K562 (cell line): Measurements from ENCODE around the gene CHCHD5. TPM values are rescaled to one million over a fixed set of nuclear protein-coding genes. Genes with fewer than 3 reads are reported as not detected.
A peak's percentile ranks its signal among the peaks of the same experiment; 100 is the strongest.

Experiments used
- ASH1L ChIP-seq: fragments of 450-650 bp; IDR thresholded peaks from 2 replicates; pipeline ENCODE4 v1.6.1; 2018; ENCODE audit warnings: borderline replicate concordance, mild to moderate bottlenecking, low read depth; ENCODE audit not compliant: partially characterized antibody
- CAMTA2 ChIP-seq: fragments of 250-450 bp; sonication (Bioruptor Pico); conservative IDR thresholded peaks from 2 replicates; pipeline ENCODE4 v1.5.1; 2022
- CCAR2 ChIP-seq: fragments of 200-400 bp; formaldehyde crosslinking; IDR thresholded peaks from 2 replicates; pipeline ENCODE4 v1.6.1; 2017; ENCODE audit warnings: mild to moderate bottlenecking, low read depth, low read length
- CXXC5 ChIP-seq: fragments of 250-450 bp; sonication (Bioruptor Pico); IDR thresholded peaks from 2 replicates; pipeline ENCODE4 v1.8.0; 2022; ENCODE audit warnings: inconsistent platforms, mild to moderate bottlenecking, moderate library complexity
- EGR1 ChIP-seq: fragments of 450-650 bp; conservative IDR thresholded peaks from 2 replicates; pipeline ENCODE4 v1.6.1; 2017; ENCODE audit warnings: mild to moderate bottlenecking
- FOS ChIP-seq: IDR thresholded peaks from 3 replicates; pipeline ENCODE4 v1.6.1; 2011; ENCODE audit not compliant: insufficient read length; ENCODE audit errors: extremely low read depth
- GTF3C2 ChIP-seq: IDR thresholded peaks from 3 replicates; pipeline ENCODE4 v1.6.1; 2011; ENCODE audit warnings: borderline replicate concordance, mild to moderate bottlenecking, moderate library complexity; ENCODE audit not compliant: insufficient read length; ENCODE audit errors: extremely low read depth
- IFI16 ChIP-seq: fragments of 250-450 bp; sonication (Bioruptor Pico); IDR thresholded peaks from 2 replicates; pipeline ENCODE4 v2.1.2; 2022; ENCODE audit warnings: mild to moderate bottlenecking, inconsistent platforms
- KHSRP ChIP-seq: fragments of 450-650 bp; IDR thresholded peaks from 2 replicates; pipeline ENCODE4 v1.6.1; 2017
- KLF13 ChIP-seq: fragments of 450-650 bp; IDR thresholded peaks from 2 replicates; pipeline ENCODE4 v1.6.1; 2016; ENCODE audit warnings: missing genetic modification characterization, low read depth, mild to moderate bottlenecking, missing compliant biosample characterization, moderate library complexity, borderline replicate concordance
- NFATC3 ChIP-seq: fragments of 450-650 bp; IDR thresholded peaks from 2 replicates; pipeline ENCODE4 v1.6.1; 2017; ENCODE audit warnings: mild to moderate bottlenecking
- POLR2AphosphoS5 ChIP-seq: IDR thresholded peaks from 2 replicates; pipeline ENCODE4 v1.6.1; 2011; ENCODE audit warnings: mild to moderate bottlenecking, low read depth, low read length, moderate library complexity; ENCODE audit not compliant: control insufficient read depth, insufficient read depth
- RAD51 ChIP-seq: fragments of 450-650 bp; IDR thresholded peaks from 2 replicates; pipeline ENCODE4 v1.7.1; 2016; ENCODE audit warnings: low read depth, mild to moderate bottlenecking, borderline replicate concordance
- TRIM24 ChIP-seq, 2 experiments: fragments of 450-650 bp; IDR thresholded peaks; 2 replicates each; pipeline ENCODE4 v1.6.1; 2016
- TRIM25 ChIP-seq: fragments of 450-650 bp; IDR thresholded peaks from 2 replicates; pipeline ENCODE4 v1.7.0; 2016; ENCODE audit warnings: borderline replicate concordance
- ZNF274 ChIP-seq: IDR thresholded peaks from 2 replicates; pipeline ENCODE4 v1.6.1; 2011; ENCODE audit warnings: low read depth, mild to moderate bottlenecking, low read length, moderate library complexity, borderline replicate concordance
- ZNF41 ChIP-seq: fragments of 250-450 bp; sonication (Bioruptor Pico); conservative IDR thresholded peaks from 2 replicates; pipeline ENCODE4 v1.4.0; 2020; ENCODE audit warnings: mild to moderate bottlenecking
- ZNF609 ChIP-seq: sonication (generic); formaldehyde crosslinking; IDR thresholded peaks from 2 replicates; pipeline ENCODE4 v1.8.1; 2023; ENCODE audit warnings: missing genetic modification reagents, mild to moderate bottlenecking, borderline replicate concordance
- ZZZ3 ChIP-seq: fragments of 450-650 bp; IDR thresholded peaks from 2 replicates; pipeline ENCODE4 v1.6.1; 2016; ENCODE audit warnings: antibody characterized with exemption, mild to moderate bottlenecking, moderate library complexity
- polyA plus RNA-seq, 8 experiments: library from polyadenylated mRNA; depleted of rRNA in 4 of 8; stranded (reverse) in 5 of 8; unstranded in 3 of 8; fragments of >200 nt; fragmentation: Nextera tagmentation in 2 of 8; fragmentation: Illumina TruSeq in 1 of 8; extraction: Ambion mirVana in 2 of 8; extraction: Trizol in 1 of 8; gene quantifications; 2 replicates each; pipeline versions ENCODE4 v1.2.1 to v1.2.3, GENCODE V29; 2011 to 2014; ENCODE audit warnings: inconsistent platforms in 1 of 8, missing spikeins in 1 of 8
- total RNA-seq, 7 experiments: library from RNA; depleted of rRNA in 6 of 7; stranded (reverse); fragments of >200 nt in 6 of 7; fragmentation: Illumina TruSeq in 2 of 7; extraction: Trizol in 2 of 7; gene quantifications; 2 replicates each; pipeline versions ENCODE4 v1.2.1 to v1.2.3, GENCODE V29; 2011 to 2021; ENCODE audit warnings: low replicate concordance in 1 of 7

CHCHD5 gene
- total and polyA plus RNA-seq, 9 of the 15 experiments (the other 6 are each of a cell fraction or from before 2014, with no cell fraction given) = 7.4 to 79.3 (median 33.4) TPM

- no peak for TF ChIP-seq ZNF609 (CRISPR knock-in tag)
- no peak for TF ChIP-seq ZNF274
- TF ChIP-seq ZNF41 (CRISPR knock-in tag) = no peak
- TF ChIP-seq NFATC3 = no peak
- no peak for TF ChIP-seq GTF3C2
- no peak for TF ChIP-seq ASH1L
- TF ChIP-seq POLR2AphosphoS5 = peak; percentile 10; the same call in 1 of the 2 replicates
- peak in 1 of 2 experiments; percentile 83; a peak in 2 of 4 replicates for TF ChIP-seq TRIM24 (IDR thresholded peaks at IDR 0.05)
- no peak; the same call in 1 of the 2 replicates for TF ChIP-seq EGR1
- TF ChIP-seq IFI16 (CRISPR knock-in tag) = no peak
- TF ChIP-seq KHSRP = no peak
- TF ChIP-seq CCAR2 = no peak
- no peak for TF ChIP-seq ZZZ3
- TF ChIP-seq TRIM25 = no peak
- TF ChIP-seq FOS = no peak
- TF ChIP-seq CAMTA2 (CRISPR knock-in tag) = no peak
- no peak for TF ChIP-seq KLF13
- TF ChIP-seq RAD51 = peak; percentile 94
- TF ChIP-seq CXXC5 (CRISPR knock-in tag) = peak; percentile 84
These were observed 42.1 kb upstream of the CHCHD5 start, which contains the start of gene POLR1B (continued) for GRCh38 chr2:112542123-112542983.
